Thoracic aorta (tissue), 2 donors: ENCODE results near the gene DICER1. TPM values are rescaled to one million over a fixed set of nuclear protein-coding genes. Genes with fewer than 3 reads are reported as not detected.

Source experiments
- ATAC-seq: fragments of 150-250 bp; one replicate; pipeline ENCODE4 v1.8.0; 2017; ENCODE audit warnings: low read depth; ENCODE audit not compliant: insufficient number of reproducible peaks, low FRiP score
- DNase-seq: peaks from one replicate; pipeline ENCODE4 v3.0.0-alpha.2; 2020; ENCODE audit warnings: low spot score
- H3K27ac ChIP-seq, 2 donors: fragments of 200-600 bp; sonication (generic); 1 replicate in 1 of 2; 2 replicates in 1 of 2; pipeline ENCODE4 v1.5.1; 2016; ENCODE audit warnings: mild to moderate bottlenecking in 2 of 2, moderate library complexity in 2 of 2
- H3K27me3 ChIP-seq: fragments of 200-600 bp; sonication (generic); replicated peaks from 2 replicates; pipeline ENCODE4 v1.6.0; 2016; ENCODE audit warnings: mild to moderate bottlenecking; ENCODE audit not compliant: insufficient read depth
- H3K36me3 ChIP-seq: fragments of 200-600 bp; sonication (generic); one replicate; pipeline ENCODE4 v1.5.1; 2016
- H3K4me1 ChIP-seq, 2 donors: fragments of 200-600 bp; sonication (generic); 1 replicate in 1 of 2; 2 replicates in 1 of 2; pipeline versions ENCODE4 v1.5.1 to v1.6.0; 2016; ENCODE audit warnings: low read depth in 2 of 2, mild to moderate bottlenecking in 1 of 2; ENCODE audit not compliant: control insufficient read depth in 1 of 2
- H3K4me3 ChIP-seq: fragments of 200-600 bp; sonication (generic); 2 replicates; pipeline ENCODE4 v1.5.1; 2016; ENCODE audit warnings: mild to moderate bottlenecking
- H3K9me3 ChIP-seq: fragments of 200-600 bp; sonication (generic); 2 replicates; pipeline ENCODE4 v1.5.1; 2016
- CTCF ChIP-seq: fragments of 200-600 bp; sonication (generic); IDR thresholded peaks from one replicate; pipeline ENCODE4 v1.5.1; 2019; ENCODE audit warnings: antibody characterized with exemption
- total RNA-seq, 2 donors: library from RNA; depleted of rRNA; stranded (reverse); fragments of >200 nt; gene quantifications; one replicate each; pipeline versions ENCODE4 v1.1.0 to v1.2.3, GENCODE V29; 2016

Gene DICER1
- total RNA-seq, 2 donors from 2014 or later = 56.3 to 92.5 TPM

GRCh38 chr14:95130549-95130948 lies 26.8 kb downstream of the DICER1 start:
- no peak overlapping the region for H3K4me3 ChIP-seq
- ATAC-seq = no peak
- H3K27me3 ChIP-seq = no peaks in the 10 kb centered on the region
- no peak for DNase-seq
- no peaks in the 10 kb centered on the region for H3K9me3 ChIP-seq
- no peak for TF ChIP-seq CTCF
- no peaks in the 10 kb centered on the region for H3K4me1 ChIP-seq
- H3K36me3 ChIP-seq = peaks cover 9% of the 10 kb centered on the region
- H3K27ac ChIP-seq = no peak overlapping the region

GRCh38 chr14:95128140-95128539 lies 29.2 kb downstream of the DICER1 start:
- Histone ChIP-seq H3K36me3 (peaks cover 25% of the 10 kb centered on the region), H3K9me3 (no peaks in the 10 kb centered on the region), H3K27me3 (no peaks in the 10 kb centered on the region), H3K27ac (no peak overlapping the region), H3K4me3 (no peak overlapping the region), H3K4me1 (no peaks in the 10 kb centered on the region)
- ATAC-seq (no peak), DNase-seq (no peak)
- no peak for TF ChIP-seq CTCF

GRCh38 chr14:95127531-95127911 lies 29.8 kb downstream of the DICER1 start:
- H3K27ac ChIP-seq = no peak overlapping the region
- TF ChIP-seq CTCF = no peak
- peaks cover 25% of the 10 kb centered on the region for H3K36me3 ChIP-seq
- no peaks in the 10 kb centered on the region for H3K9me3 ChIP-seq
- H3K27me3 ChIP-seq = no peaks in the 10 kb centered on the region
- DNase-seq (no peak), ATAC-seq (no peak)
- H3K4me1 ChIP-seq = no peaks in the 10 kb centered on the region
- no peak overlapping the region for H3K4me3 ChIP-seq

GRCh38 chr14:95126906-95127530 lies 30.3 kb downstream of the DICER1 start:
- ATAC-seq = no peak
- peaks cover 20% of the 10 kb centered on the region for H3K36me3 ChIP-seq
- H3K27ac ChIP-seq = no peak overlapping the region
- no peaks in the 10 kb centered on the region for H3K27me3 ChIP-seq
- no peaks in the 10 kb centered on the region for H3K4me1 ChIP-seq
- H3K9me3 ChIP-seq = no peaks in the 10 kb centered on the region
- H3K4me3 ChIP-seq = no peak overlapping the region
- TF ChIP-seq CTCF = no peak
- no peak for DNase-seq

- Histone ChIP-seq H3K4me1 (no peaks in the 10 kb centered on the region), H3K27me3 (no peaks in the 10 kb centered on the region), H3K4me3 (no peak overlapping the region), H3K9me3 (no peaks in the 10 kb centered on the region), H3K36me3 (peaks cover 20% of the 10 kb centered on the region), H3K27ac (no peak overlapping the region)
- TF ChIP-seq CTCF = no peak
- DNase-seq (no peak), ATAC-seq (no peak)
Observed at GRCh38 chr14:95125915-95126314, 31.4 kb downstream of the DICER1 start.
